Ovary (tissue), 10 donors: ENCODE data around the gene MYO9B. TPM values are rescaled to one million over a fixed set of nuclear protein-coding genes. Genes with fewer than 3 reads are reported as not detected.
A peak's percentile ranks its signal among the peaks of the same experiment; 100 is the strongest.

Experiments
- DNase-seq, 5 donors: peaks; one replicate each; pipeline ENCODE4 v3.0.0-alpha.2; 2019 to 2020
- H3K27ac ChIP-seq, 2 donors: fragments of 200-600 bp; one replicate each; pipeline versions ENCODE4 v1.5.1 to v1.8.0; 2019 to 2022
- H3K27me3 ChIP-seq: fragments of 200-600 bp; one replicate; pipeline ENCODE4 v1.8.0; 2022
- H3K36me3 ChIP-seq: fragments of 200-600 bp; sonication (generic); one replicate; pipeline ENCODE4 v1.5.1; 2019
- H3K4me1 ChIP-seq: one replicate; pipeline ENCODE4 v1.8.1; 2013; ENCODE audit warnings: mild to moderate bottlenecking, moderate library complexity; ENCODE audit not compliant: insufficient read depth
- H3K4me3 ChIP-seq: fragments of 200-600 bp; sonication (generic); one replicate; pipeline ENCODE4 v1.5.1; 2017
- H3K9me3 ChIP-seq, 2 donors: fragments of 200-600 bp in 1 of 2; sonication (generic) in 1 of 2; one replicate each; pipeline versions ENCODE4 v1.5.1 to v1.8.1; 2013 to 2019; ENCODE audit warnings: mild to moderate bottlenecking in 1 of 2, moderate library complexity in 1 of 2
- EP300 ChIP-seq: sonication (generic); formaldehyde crosslinking; IDR thresholded peaks from one replicate; pipeline ENCODE4 v1.6.1; 2017; ENCODE audit warnings: antibody characterized with exemption
- POLR2A ChIP-seq: fragments of 450-650 bp; IDR thresholded peaks from one replicate; pipeline ENCODE4 v1.6.1; 2017; ENCODE audit warnings: antibody characterized with exemption, mild to moderate bottlenecking, moderate library complexity
- WGBS, 3 donors: extraction: QIAGEN DNeasy Blood & Tissue Kit in 1 of 3; methylation state at CpG; one replicate each; pipeline versions ENCODE4 v1.1.5 to v1.1.7; 2013 to 2017; 5-methylcytosine and 5-hydroxymethylcytosine counted together
- intact Hi-C, 4 donors: fragments of 100-400 bp; cut with DNase I; formaldehyde crosslinking; loops; one replicate each; pipeline versions ENCODE4 v1.11.0 to v1.15.1; 2022 to 2023
- long read RNA-seq, 3 donors: library from polyadenylated mRNA in 2 of 3; unstranded in 2 of 3; transcript quantifications; one replicate each; pipeline ENCODE4 v2.0.0 and lab custom pipeline, GENCODE V29; 2021 to 2026
- polyA plus RNA-seq, 2 donors: library from polyadenylated mRNA; stranded (reverse); fragments of 200-250 nt in 1 of 2; fragments of 350-450 nt in 1 of 2; fragmentation: Illumina TruSeq in 1 of 2; extraction: RNeasy Lipid Tissue Mini Kit (QIAGEN cat#74804) in 1 of 2; gene quantifications; one replicate each; pipeline ENCODE4 v1.2.3, GENCODE V29; 2013 to 2014
- total RNA-seq, 7 donors: library from RNA; depleted of rRNA in 2 of 7; stranded (reverse); fragments of >200 nt in 2 of 7; fragmentation: NEBNext Ultra II Directional in 3 of 7; extraction: Animal tissue kit (Norgen Biotek cat#: 25700) in 3 of 7; gene quantifications; one replicate each; pipeline versions ENCODE4 v1.1.0 to v1.2.4, GENCODE V29; 2016 to 2023
- TF ChIP-seq, protein P1 (sequence below), 3 donors: fragments of 450-650 bp in 2 of 3; fragments of 200-600 bp in 1 of 3; IDR thresholded peaks; one replicate each; pipeline versions ENCODE4 v1.5.1 to v1.8.0; 2016 to 2022; ENCODE audit warnings: antibody characterized with exemption in 3 of 3, mild to moderate bottlenecking in 1 of 3
- donor health status: DM: no; HTN: no; CAD: no; lungs with moderate emphysema.
- donor health status: DM: no; HTN: no; CAD: no.
- donor health status: Bipolar disorder and iron deficiency.
- donor health status: DM: yes; HTN: yes; CAD: no.
- donor health status: DM: no; HTN: no; CAD: no.
- donor health status: DM: yes; HTN: yes; CAD: no.

Gene MYO9B, protein sequence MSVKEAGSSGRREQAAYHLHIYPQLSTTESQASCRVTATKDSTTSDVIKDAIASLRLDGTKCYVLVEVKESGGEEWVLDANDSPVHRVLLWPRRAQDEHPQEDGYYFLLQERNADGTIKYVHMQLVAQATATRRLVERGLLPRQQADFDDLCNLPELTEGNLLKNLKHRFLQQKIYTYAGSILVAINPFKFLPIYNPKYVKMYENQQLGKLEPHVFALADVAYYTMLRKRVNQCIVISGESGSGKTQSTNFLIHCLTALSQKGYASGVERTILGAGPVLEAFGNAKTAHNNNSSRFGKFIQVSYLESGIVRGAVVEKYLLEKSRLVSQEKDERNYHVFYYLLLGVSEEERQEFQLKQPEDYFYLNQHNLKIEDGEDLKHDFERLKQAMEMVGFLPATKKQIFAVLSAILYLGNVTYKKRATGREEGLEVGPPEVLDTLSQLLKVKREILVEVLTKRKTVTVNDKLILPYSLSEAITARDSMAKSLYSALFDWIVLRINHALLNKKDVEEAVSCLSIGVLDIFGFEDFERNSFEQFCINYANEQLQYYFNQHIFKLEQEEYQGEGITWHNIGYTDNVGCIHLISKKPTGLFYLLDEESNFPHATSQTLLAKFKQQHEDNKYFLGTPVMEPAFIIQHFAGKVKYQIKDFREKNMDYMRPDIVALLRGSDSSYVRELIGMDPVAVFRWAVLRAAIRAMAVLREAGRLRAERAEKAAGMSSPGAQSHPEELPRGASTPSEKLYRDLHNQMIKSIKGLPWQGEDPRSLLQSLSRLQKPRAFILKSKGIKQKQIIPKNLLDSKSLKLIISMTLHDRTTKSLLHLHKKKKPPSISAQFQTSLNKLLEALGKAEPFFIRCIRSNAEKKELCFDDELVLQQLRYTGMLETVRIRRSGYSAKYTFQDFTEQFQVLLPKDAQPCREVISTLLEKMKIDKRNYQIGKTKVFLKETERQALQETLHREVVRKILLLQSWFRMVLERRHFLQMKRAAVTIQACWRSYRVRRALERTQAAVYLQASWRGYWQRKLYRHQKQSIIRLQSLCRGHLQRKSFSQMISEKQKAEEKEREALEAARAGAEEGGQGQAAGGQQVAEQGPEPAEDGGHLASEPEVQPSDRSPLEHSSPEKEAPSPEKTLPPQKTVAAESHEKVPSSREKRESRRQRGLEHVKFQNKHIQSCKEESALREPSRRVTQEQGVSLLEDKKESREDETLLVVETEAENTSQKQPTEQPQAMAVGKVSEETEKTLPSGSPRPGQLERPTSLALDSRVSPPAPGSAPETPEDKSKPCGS (N-terminal part only)
- total RNA-seq (10 to 100 TPM; 17.9 to 56.3 (median 38.4) TPM), polyA plus RNA-seq (10 to 100 TPM; 25.1 to 34.1 TPM)
- long read RNA-seq, donor 1, partial matches to known transcripts = 14 of 32 reads
- long read RNA-seq, donor 1, other reads (novel, unspliced or antisense) = 18 of 32 reads
- long read RNA-seq, donor 2, partial matches to known transcripts = 0 of 1 reads
- long read RNA-seq, donor 2, other reads (novel, unspliced or antisense) = 0 of 1 reads
- long read RNA-seq, donor 3, partial matches to known transcripts = 11 of 30 reads
- long read RNA-seq, donor 3, other reads (novel, unspliced or antisense) = 18 of 30 reads

DNA sequence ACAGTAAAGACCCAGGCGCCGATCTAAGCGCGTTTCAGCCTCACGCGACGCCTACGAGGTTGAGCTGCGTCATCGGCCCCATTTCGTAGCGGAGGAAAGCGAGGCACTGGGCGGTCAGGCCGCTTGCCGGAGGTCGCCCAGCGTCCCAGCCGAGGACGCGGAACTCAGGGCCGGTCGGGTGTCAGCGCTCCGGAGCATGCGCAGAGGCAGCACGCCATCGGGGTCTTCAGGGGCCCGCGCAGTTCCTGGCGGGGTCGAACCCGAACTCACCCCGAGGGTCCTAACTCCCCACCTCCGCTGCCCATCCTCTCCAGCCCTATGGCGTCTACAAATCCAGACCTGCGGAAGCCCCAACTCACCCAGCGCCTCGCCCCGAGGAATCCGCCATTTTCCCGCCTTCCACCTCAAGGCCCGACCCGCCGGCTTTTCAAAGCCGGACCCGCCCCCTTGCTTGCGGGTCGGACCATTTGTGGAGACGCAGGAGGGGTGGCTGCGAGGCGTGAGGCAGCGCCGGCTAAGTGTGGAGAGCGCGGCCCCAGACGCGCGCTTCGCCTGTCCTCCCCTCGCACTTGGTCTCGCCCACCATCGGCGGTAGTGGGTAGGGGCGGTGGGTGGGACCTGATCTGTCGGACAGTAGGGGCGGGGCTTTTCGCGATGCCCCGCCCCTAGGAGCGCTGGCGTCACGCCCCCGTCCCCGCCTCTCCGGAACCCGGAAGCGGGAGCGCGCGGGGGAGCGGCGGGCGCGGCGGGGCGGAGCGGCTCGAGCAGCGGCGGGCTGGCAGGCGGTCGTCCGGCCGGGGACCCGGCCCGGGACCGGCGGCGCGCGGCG is at the start of gene MYO9B, which contains the start of gene HAUS8:
TSS of gene MYO9B (plus strand) at position 743 of the 829 bp plus-strand sequence. CDS start 25,941 bp downstream, outside the sequence.
TSS of gene HAUS8 (minus strand) at position 418 of the 829 bp plus-strand sequence. CDS start at position 388, 30 bp downstream.
- 0 to 1% (median 1%) methylated on average over 67 to 103 of the region's 103 CpGs for WGBS, 3 donors
- Histone ChIP-seq H3K27me3 (no peaks in the 10 kb centered on the region), H3K9me3 (no peaks in the 10 kb centered on the region), H3K36me3 (no peaks in the 10 kb centered on the region), H3K27ac (peak within 1 kb of the TSS in 1 of 2 donors; percentile 19), H3K4me3 (peak within 1 kb of the TSS; percentile 57), H3K4me1 (peaks cover 9% of the 10 kb centered on the region)
- intact Hi-C loops = loop anchor here in 2 of 4 donors (10.0 kb wide), 2 partner anchors 60 to 210 kb away; partner anchors contain the start of gene ANKLE1 (in 2 of the 2)
- TF ChIP-seq POLR2A (peak; percentile 12), EP300 (no peak)
- TF ChIP-seq, protein P1, sequence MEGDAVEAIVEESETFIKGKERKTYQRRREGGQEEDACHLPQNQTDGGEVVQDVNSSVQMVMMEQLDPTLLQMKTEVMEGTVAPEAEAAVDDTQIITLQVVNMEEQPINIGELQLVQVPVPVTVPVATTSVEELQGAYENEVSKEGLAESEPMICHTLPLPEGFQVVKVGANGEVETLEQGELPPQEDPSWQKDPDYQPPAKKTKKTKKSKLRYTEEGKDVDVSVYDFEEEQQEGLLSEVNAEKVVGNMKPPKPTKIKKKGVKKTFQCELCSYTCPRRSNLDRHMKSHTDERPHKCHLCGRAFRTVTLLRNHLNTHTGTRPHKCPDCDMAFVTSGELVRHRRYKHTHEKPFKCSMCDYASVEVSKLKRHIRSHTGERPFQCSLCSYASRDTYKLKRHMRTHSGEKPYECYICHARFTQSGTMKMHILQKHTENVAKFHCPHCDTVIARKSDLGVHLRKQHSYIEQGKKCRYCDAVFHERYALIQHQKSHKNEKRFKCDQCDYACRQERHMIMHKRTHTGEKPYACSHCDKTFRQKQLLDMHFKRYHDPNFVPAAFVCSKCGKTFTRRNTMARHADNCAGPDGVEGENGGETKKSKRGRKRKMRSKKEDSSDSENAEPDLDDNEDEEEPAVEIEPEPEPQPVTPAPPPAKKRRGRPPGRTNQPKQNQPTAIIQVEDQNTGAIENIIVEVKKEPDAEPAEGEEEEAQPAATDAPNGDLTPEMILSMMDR (IDR thresholded peaks at IDR 0.05) = no peak
- peak; percentile 99 to 100 (median 99) for DNase-seq

DNA sequence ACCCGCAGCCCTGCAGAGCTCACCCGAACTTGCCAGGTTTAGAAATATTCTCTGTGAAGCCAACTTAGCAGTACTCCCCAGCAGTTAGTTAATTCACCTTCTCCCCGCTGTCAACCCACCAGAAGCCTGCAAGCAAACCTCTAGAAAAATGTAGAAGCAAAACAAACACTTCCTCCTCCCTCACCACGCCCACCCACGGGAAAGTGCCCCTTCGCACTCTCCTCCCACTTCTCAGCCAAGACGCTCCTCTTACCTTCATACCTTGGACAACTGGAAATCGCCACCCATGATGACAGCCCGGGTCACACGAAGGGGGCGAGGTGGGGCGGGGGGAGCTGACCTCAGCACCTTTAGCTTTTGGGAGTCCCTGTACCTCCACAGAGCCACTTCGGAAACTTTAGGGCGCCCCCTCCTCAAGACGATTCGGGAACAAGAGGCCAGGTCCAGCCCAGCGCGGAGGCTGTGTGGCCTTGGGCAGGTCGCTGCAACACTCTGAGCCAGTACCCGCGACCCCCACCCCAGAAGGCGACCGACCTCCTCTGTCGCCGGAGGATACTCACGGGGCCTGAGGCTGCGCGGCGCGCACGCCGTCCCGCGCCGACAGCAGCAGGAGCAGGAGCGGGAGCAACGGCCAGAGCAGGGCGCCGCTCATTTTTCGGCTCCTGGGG is 49.5 kb upstream of the MYO9B start:
- TF ChIP-seq POLR2A (no peak), EP300 (no peak)
- TF ChIP-seq, protein P1 (IDR thresholded peaks at IDR 0.05) = no peak
- DNase-seq = no peak
- Histone ChIP-seq H3K4me1 (no peaks in the 10 kb centered on the region), H3K36me3 (no peaks in the 10 kb centered on the region), H3K27me3 (no peaks in the 10 kb centered on the region), H3K9me3 (peaks cover 0 to 4% of the 10 kb centered on the region in 2 donors), H3K4me3 (no peak overlapping the region), H3K27ac (no peak overlapping the region)
- intact Hi-C loops = no loop called here
- 0 to 1% (median 1%) methylated on average over 16 to 40 of the region's 40 CpGs for WGBS, 3 donors

DNA sequence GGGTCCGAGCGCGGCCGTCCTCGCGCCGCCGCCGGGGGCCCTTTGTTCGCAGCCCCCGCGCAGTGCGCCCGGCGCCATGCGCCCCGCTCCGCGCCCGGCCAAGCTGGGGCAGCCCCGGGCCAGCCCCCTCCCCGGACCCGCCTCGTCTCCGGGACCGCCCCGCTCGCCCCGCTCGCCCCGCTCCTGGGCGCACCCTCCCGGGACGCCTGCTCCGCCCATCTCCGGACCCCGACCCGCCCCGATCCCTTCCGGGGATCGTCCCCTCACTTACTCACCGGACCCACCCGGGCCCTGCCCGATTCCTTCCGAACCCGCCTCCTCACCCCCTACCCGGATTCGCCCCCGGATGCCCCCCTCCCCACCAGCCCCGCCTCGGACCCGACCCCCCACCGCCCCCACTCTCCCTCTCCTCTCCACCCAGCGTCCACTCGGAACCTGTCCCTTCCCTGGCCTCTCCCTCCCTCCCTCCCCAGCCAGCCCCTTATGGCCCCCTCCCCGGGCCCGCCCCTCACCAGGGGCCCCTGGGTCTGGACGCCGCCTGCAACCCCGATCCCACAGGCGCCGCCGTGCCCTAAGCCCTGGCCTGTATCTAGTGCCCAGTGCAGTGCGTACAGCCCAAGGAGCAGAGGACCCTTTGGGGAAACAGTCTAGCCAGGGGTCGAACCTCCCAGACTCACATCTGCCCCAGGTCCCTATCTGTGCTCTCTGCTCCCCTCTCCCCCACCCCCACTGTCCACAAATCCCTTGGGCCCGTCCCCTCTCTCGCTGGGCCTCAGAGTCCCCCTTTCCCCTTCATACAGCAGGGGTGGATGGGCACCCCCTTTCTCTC is 48.7 kb upstream of the MYO9B start, which contains the start of gene CPAMD8:
TSS of gene CPAMD8 (minus strand) at position 105 of the 829 bp plus-strand sequence. CDS start 168 bp downstream, outside the sequence.
- H3K9me3 ChIP-seq = peaks cover 0 to 4% of the 10 kb centered on the region in 2 donors
- no peak within 1 kb of the TSS for H3K27ac ChIP-seq
- no peaks in the 10 kb centered on the region for H3K4me1 ChIP-seq
- no peaks in the 10 kb centered on the region for H3K36me3 ChIP-seq
- no peak within 1 kb of the TSS for H3K4me3 ChIP-seq
- no peak for DNase-seq
- H3K27me3 ChIP-seq = no peaks in the 10 kb centered on the region
- TF ChIP-seq POLR2A (no peak), EP300 (no peak)
- TF ChIP-seq, protein P1 (IDR thresholded peaks at IDR 0.05) = no peak
- intact Hi-C loops = no loop called here
- WGBS, 3 donors = 3 to 9% (median 5%) methylated on average over 19 to 67 of the region's 67 CpGs
